Fibroblast of lung (primary cell): Measurements from ENCODE around the gene COL6A2.

ENCODE experiments used
- EZH2 ChIP-seq: IDR thresholded peaks from 2 replicates; pipeline ENCODE4 v1.5.1; 2012; ENCODE audit warnings: low read length, control low read depth, mild to moderate bottlenecking; ENCODE audit errors: missing control alignments
- TF ChIP-seq, protein P1 (sequence below), 2 donors: IDR thresholded peaks in 1 of 2; conservative IDR thresholded peaks in 1 of 2; 1 replicate in 1 of 2; 2 replicates in 1 of 2; pipeline ENCODE4 v1.5.1; 2011 to 2012; ENCODE audit warnings: low read length in 2 of 2, control low read depth in 1 of 2, inconsistent platforms in 1 of 2, low read depth in 1 of 2, mild to moderate bottlenecking in 1 of 2

DNA sequence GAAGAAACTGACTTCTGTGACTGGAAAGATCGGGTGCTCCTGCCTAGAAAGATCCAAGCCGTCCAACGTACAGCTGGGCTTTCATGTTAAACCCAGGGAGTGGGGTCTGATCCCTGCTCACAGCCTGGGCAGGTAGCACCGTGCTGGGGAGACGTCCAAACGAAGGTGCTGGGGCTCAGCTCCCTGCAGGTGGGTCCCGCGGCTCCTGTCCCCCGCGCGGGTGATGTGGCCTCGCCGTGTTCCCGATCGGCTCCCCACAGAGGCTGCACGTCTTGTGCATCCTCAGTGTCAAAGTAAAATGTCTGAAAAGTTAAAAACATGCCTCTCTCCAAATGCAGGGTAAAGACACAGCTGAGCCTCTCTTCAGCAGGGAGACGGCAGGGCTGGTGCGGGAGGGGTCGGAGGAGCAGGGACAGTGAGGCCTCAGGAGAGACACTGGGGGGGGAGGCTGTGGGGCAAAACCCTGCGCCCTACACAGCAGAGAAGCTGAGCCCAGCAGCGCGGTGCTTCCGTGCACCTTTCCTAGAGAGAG lies 40.1 kb upstream of the COL6A2 start:
- TF ChIP-seq EZH2, result no peak
- TF ChIP-seq, protein P1, sequence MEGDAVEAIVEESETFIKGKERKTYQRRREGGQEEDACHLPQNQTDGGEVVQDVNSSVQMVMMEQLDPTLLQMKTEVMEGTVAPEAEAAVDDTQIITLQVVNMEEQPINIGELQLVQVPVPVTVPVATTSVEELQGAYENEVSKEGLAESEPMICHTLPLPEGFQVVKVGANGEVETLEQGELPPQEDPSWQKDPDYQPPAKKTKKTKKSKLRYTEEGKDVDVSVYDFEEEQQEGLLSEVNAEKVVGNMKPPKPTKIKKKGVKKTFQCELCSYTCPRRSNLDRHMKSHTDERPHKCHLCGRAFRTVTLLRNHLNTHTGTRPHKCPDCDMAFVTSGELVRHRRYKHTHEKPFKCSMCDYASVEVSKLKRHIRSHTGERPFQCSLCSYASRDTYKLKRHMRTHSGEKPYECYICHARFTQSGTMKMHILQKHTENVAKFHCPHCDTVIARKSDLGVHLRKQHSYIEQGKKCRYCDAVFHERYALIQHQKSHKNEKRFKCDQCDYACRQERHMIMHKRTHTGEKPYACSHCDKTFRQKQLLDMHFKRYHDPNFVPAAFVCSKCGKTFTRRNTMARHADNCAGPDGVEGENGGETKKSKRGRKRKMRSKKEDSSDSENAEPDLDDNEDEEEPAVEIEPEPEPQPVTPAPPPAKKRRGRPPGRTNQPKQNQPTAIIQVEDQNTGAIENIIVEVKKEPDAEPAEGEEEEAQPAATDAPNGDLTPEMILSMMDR (conservative IDR thresholded peaks at IDR 0.05 in 1 of 2, IDR thresholded peaks at IDR 0.05 in 1 of 2; ENCODE audit: low read depth in 1 of 2, low read length in 2 of 2), result no peak
